ENCODE results near the gene GALNT14.

GRCh38 chr2:31187166-31187565, 48.9 kb upstream of the GALNT14 start:
- TF ChIP-seq CTCF (IDR thresholded peaks at IDR 0.05) (no peak), POLR2A (IDR thresholded peaks at IDR 0.05) (no peak), POLR2AphosphoS5 (IDR thresholded peaks at IDR 0.05) (no peak), EP300 (IDR thresholded peaks at IDR 0.05; ENCODE audit: low read depth) (no peak)

Data from transverse colon (tissue), 4 donors.